Endothelial cell of umbilical vein (primary cell): ENCODE measurements around the gene EHF. TPM values are rescaled to one million over a fixed set of nuclear protein-coding genes. Genes with fewer than 3 reads are reported as not detected.
A peak's percentile ranks its signal among the peaks of the same experiment; 100 is the strongest.

Experiments
- BruUV-seq: library from RNA; stranded (reverse); fragments of 400-500 nt; replicated peaks from 2 replicates; lab custom pipeline; 2021; lab: Mats Ljungman, UMichigan
- CTCF ChIA-PET: fragments of 300-600, 350-600 bp; sonication (Branson Sonifier 250); formaldehyde crosslinking; loops from one replicate; lab custom pipeline; 2021; ENCODE audit warnings: antibody characterized with exemption, inconsistent platforms; lab: Charles Lee
- POLR2A ChIA-PET: fragments of 300-600, 350-600 bp; sonication (Branson Sonifier 250); formaldehyde crosslinking; loops from one replicate; lab custom pipeline; 2021; ENCODE audit warnings: antibody characterized with exemption, inconsistent platforms; lab: Charles Lee
- DNase-seq: peaks from one replicate; pipeline ENCODE4 v3.0.0-alpha.2; 2011; ENCODE audit warnings: low read depth, low spot score
- FAIRE-seq: peaks from 2 replicates; lab custom pipeline; 2011; peaks lifted over from hg19 to GRCh38; lab: Jason Lieb, UNC
- H2AFZ ChIP-seq: 2 replicates; pipeline ENCODE4 v1.6.0; 2012; ENCODE audit warnings: low read depth, low read length, control low read depth, inconsistent platforms
- H3K27ac ChIP-seq: 2 replicates; pipeline ENCODE4 v1.5.1; 2011; ENCODE audit warnings: low read depth, mild to moderate bottlenecking, control low read depth, low read length, moderate library complexity; ENCODE audit not compliant: insufficient read depth
- H3K27me3 ChIP-seq, 2 experiments: 2 replicates each; pipeline versions ENCODE4 v1.6.0 to v1.6.1; 2011; ENCODE audit warnings: low read length in 2 of 2, mixed read lengths in 1 of 2; ENCODE audit not compliant: control insufficient read depth in 2 of 2, insufficient read depth in 2 of 2
- H3K36me3 ChIP-seq, 2 experiments: 2 replicates in 1 of 2; 3 replicates in 1 of 2; pipeline ENCODE4 v1.5.1; 2011; ENCODE audit warnings: low read length in 2 of 2, mild to moderate bottlenecking in 1 of 2, moderate library complexity in 1 of 2; ENCODE audit not compliant: control insufficient read depth in 2 of 2, insufficient read depth in 2 of 2; ENCODE audit errors: extremely low read depth in 1 of 2
- H3K4me1 ChIP-seq: 3 replicates; pipeline ENCODE4 v1.5.1; 2011; ENCODE audit warnings: mild to moderate bottlenecking, low read length; ENCODE audit not compliant: control insufficient read depth, insufficient read depth; ENCODE audit errors: extremely low read depth
- H3K4me2 ChIP-seq: 2 replicates; pipeline ENCODE4 v1.6.1; 2011; ENCODE audit warnings: low read length, control low read depth, mixed read lengths; ENCODE audit not compliant: insufficient read depth
- H3K4me3 ChIP-seq, 3 experiments: fragments of 200-600 bp in 1 of 3; sonication (generic), shearing (Covaris generic) in 1 of 3; replicated peaks in 1 of 3; 2 replicates each; pipeline ENCODE4 v1.5.1; 2011 to 2016; ENCODE audit warnings: control low read depth in 3 of 3, low read length in 3 of 3, mild to moderate bottlenecking in 2 of 3, inconsistent platforms in 1 of 3, low read depth in 1 of 3, moderate library complexity in 1 of 3; ENCODE audit not compliant: insufficient read depth in 1 of 3
- H3K79me2 ChIP-seq: 2 replicates; pipeline ENCODE4 v1.6.0; 2012; ENCODE audit warnings: low read length, inconsistent platforms; ENCODE audit not compliant: control insufficient read depth, insufficient read depth
- H3K9ac ChIP-seq: replicated peaks from 2 replicates; pipeline ENCODE3; 2011; ENCODE audit warnings: low read length, control low read depth; ENCODE audit not compliant: insufficient read depth; ENCODE audit errors: extremely low read depth
- H3K9me1 ChIP-seq: replicated peaks from 3 replicates; pipeline ENCODE4 v1.6.0; 2011; ENCODE audit warnings: mild to moderate bottlenecking, low read length; ENCODE audit not compliant: control insufficient read depth, insufficient read depth; ENCODE audit errors: extremely low read depth
- H3K9me3 ChIP-seq: replicated peaks from 2 replicates; pipeline ENCODE4 v1.5.1; 2012; ENCODE audit warnings: low read length, inconsistent platforms; ENCODE audit not compliant: control insufficient read depth, insufficient read depth
- H4K20me1 ChIP-seq: replicated peaks from 2 replicates; pipeline ENCODE3; 2011; ENCODE audit warnings: mild to moderate bottlenecking, low read length; ENCODE audit not compliant: control insufficient read depth, insufficient read depth; ENCODE audit errors: extremely low read depth
- CTCF ChIP-seq, 2 donors: IDR thresholded peaks; 1 replicate in 1 of 2; 2 replicates in 1 of 2; pipeline ENCODE4 v1.5.1; 2011; ENCODE audit warnings: low read length in 2 of 2, mild to moderate bottlenecking in 2 of 2, moderate library complexity in 2 of 2, control low read depth in 1 of 2, inconsistent platforms in 1 of 2, low read depth in 1 of 2; ENCODE audit not compliant: insufficient read depth in 1 of 2; ENCODE audit errors: extremely low read depth in 1 of 2
- EZH2 ChIP-seq: IDR thresholded peaks from 2 replicates; pipeline ENCODE4 v1.6.1; 2012; ENCODE audit warnings: borderline replicate concordance, low read depth, mild to moderate bottlenecking, moderate library complexity, low read length, inconsistent platforms; ENCODE audit not compliant: severe bottlenecking
- FOS ChIP-seq: IDR thresholded peaks from 2 replicates; pipeline ENCODE4 v1.6.1; 2011; ENCODE audit warnings: mild to moderate bottlenecking, low read length, moderate library complexity, borderline replicate concordance; ENCODE audit not compliant: insufficient read depth
- GATA2 ChIP-seq: IDR thresholded peaks from 2 replicates; pipeline ENCODE4 v1.7.0; 2011; ENCODE audit warnings: low read depth, mild to moderate bottlenecking, moderate library complexity, mixed read lengths, low read length; ENCODE audit not compliant: insufficient read length, insufficient read depth
- JUN ChIP-seq: IDR thresholded peaks from 2 replicates; pipeline ENCODE4 v1.6.1; 2011; ENCODE audit warnings: borderline replicate concordance, low read depth; ENCODE audit not compliant: insufficient read length, insufficient read depth
- MAX ChIP-seq: IDR thresholded peaks from 2 replicates; pipeline ENCODE4 v1.6.1; 2011; ENCODE audit not compliant: insufficient read depth, insufficient read length
- MYC ChIP-seq: IDR thresholded peaks from one replicate; pipeline ENCODE4 v1.6.1; 2011; ENCODE audit warnings: mild to moderate bottlenecking, low read depth, low read length
- POLR2A ChIP-seq: IDR thresholded peaks from 2 replicates; pipeline ENCODE4 v1.6.1; 2012; ENCODE audit warnings: low read depth, mild to moderate bottlenecking, control low read depth, low read length
- POLR2AphosphoS5 ChIP-seq: IDR thresholded peaks from 2 replicates; pipeline ENCODE4 v1.6.1; 2012; ENCODE audit warnings: low read depth, mild to moderate bottlenecking, control low read depth, low read length, moderate library complexity; ENCODE audit not compliant: insufficient read depth
- dilution Hi-C: fragments of 300-500 bp; cut with MboI; formaldehyde crosslinking; loops from one replicate; pipeline ENCODE4 v1.15.0; 2019; ENCODE audit warnings: low sequenced_read_pairs; ENCODE audit not compliant: extremely low pct_ligation_motif_present
- intact Hi-C: fragments of 100-400 bp; cut with micrococcal nuclease; formaldehyde crosslinking; loops from one replicate; pipeline ENCODE4 v1.10.0; 2022
- polyA plus RNA-seq, 4 experiments: library from polyadenylated mRNA; depleted of rRNA in 3 of 4; stranded (reverse) in 3 of 4; unstranded in 1 of 4; fragments of >200 nt; gene quantifications; 2 replicates each; pipeline versions ENCODE4 v1.2.1 to v1.2.3, GENCODE V29; 2011 to 2012; ENCODE audit warnings: missing spikeins in 1 of 4
- total RNA-seq: library from RNA; stranded (reverse); gene quantifications from 2 replicates; pipeline ENCODE4 v1.2.3, GENCODE V29; 2021

Gene EHF
- total and polyA plus RNA-seq, 2 donors (not counting 3 experiments of a cell fraction or from before 2014, with no cell fraction given) = not detected

- Histone ChIP-seq H2AFZ (no peak overlapping the region), H3K9ac (no peak overlapping the region), H4K20me1 (no peaks in the 10 kb centered on the region), H3K4me2 (no peak overlapping the region), H3K4me3 (no peak overlapping the region), H3K36me3 (no peaks in the 10 kb centered on the region), H3K27ac (no peak overlapping the region), H3K4me1 (no peaks in the 10 kb centered on the region), H3K9me3 (no peaks in the 10 kb centered on the region), H3K27me3 (no peaks in the 10 kb centered on the region), H3K9me1 (no peaks in the 10 kb centered on the region), H3K79me2 (no peaks in the 10 kb centered on the region)
- intact Hi-C loops (no loop called here), dilution Hi-C loops (no loop called here)
- ChIA-PET POLR2A (no interaction called here), CTCF (no interaction called here)
- no peak for TF ChIP-seq POLR2A
- TF ChIP-seq GATA2 = no peak
- no peak for TF ChIP-seq FOS
- TF ChIP-seq EZH2 = no peak
- DNase-seq (no peak), FAIRE-seq (no peak)
- BruUV-seq = no TSS peak
These were observed 33.1 kb downstream of the EHF start for GRCh38 chr11:34653851-34654482.

GRCh38 chr11:34654483-34655334 lies 33.8 kb downstream of the EHF start:
- Histone ChIP-seq H3K27me3 (no peaks in the 10 kb centered on the region), H3K4me3 (no peak overlapping the region), H3K9me1 (no peaks in the 10 kb centered on the region), H3K36me3 (no peaks in the 10 kb centered on the region), H3K79me2 (no peaks in the 10 kb centered on the region), H4K20me1 (no peaks in the 10 kb centered on the region), H3K9me3 (no peaks in the 10 kb centered on the region), H3K9ac (no peak overlapping the region), H2AFZ (peak overlapping the region; percentile 23), H3K27ac (no peak overlapping the region), H3K4me2 (no peak overlapping the region), H3K4me1 (no peaks in the 10 kb centered on the region)
- no TSS peak for BruUV-seq
- TF ChIP-seq CTCF (IDR thresholded peaks at IDR 0.05; ENCODE audit: extremely low read depth in 1 of 2, insufficient read depth in 1 of 2, low read depth in 1 of 2, low read length in 2 of 2) = no peak
- TF ChIP-seq POLR2A = no peak
- no peak for TF ChIP-seq EZH2
- no peak for TF ChIP-seq JUN
- no peak for TF ChIP-seq GATA2
- no peak for TF ChIP-seq FOS
- TF ChIP-seq MYC = no peak
- TF ChIP-seq POLR2AphosphoS5 = no peak
- TF ChIP-seq MAX = no peak
- intact Hi-C loops (no loop called here), dilution Hi-C loops (no loop called here)
- DNase-seq = no peak
- POLR2A ChIA-PET = no interaction called here
- no peak for FAIRE-seq
- CTCF ChIA-PET = no interaction called here
